ENCODE measurements around the gene TNFRSF12A. TPM values are rescaled to one million over a fixed set of nuclear protein-coding genes. Genes with fewer than 3 reads are reported as not detected.

The TNFRSF12A gene
- total and polyA plus RNA-seq, 9 of the 15 experiments (the other 6 are each of a cell fraction or from before 2014, with no cell fraction given): 0.41 to 61.8 (median 26.5) TPM

GRCh38 chr16:3059041-3059722, 39.0 kb downstream of the TNFRSF12A start (continued):
- TF ChIP-seq, protein P1, sequence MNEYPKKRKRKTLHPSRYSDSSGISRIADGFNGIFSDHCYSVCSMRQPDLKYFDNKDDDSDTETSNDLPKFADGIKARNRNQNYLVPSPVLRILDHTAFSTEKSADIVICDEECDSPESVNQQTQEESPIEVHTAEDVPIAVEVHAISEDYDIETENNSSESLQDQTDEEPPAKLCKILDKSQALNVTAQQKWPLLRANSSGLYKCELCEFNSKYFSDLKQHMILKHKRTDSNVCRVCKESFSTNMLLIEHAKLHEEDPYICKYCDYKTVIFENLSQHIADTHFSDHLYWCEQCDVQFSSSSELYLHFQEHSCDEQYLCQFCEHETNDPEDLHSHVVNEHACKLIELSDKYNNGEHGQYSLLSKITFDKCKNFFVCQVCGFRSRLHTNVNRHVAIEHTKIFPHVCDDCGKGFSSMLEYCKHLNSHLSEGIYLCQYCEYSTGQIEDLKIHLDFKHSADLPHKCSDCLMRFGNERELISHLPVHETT (CRISPR knock-in tag; conservative IDR thresholded peaks at IDR 0.05 in 1 of 2, IDR thresholded peaks at IDR 0.05 in 1 of 2): no peak
- peak; percentile 31 to 45; a peak in 2 of 4 replicates for TF ChIP-seq SIN3A (IDR thresholded peaks at IDR 0.05; ENCODE audit: borderline replicate concordance in 2 of 2, control insufficient read depth in 1 of 2, low read depth in 2 of 2, low read length in 2 of 2)
- no peak; the same call in 1 of the 2 replicates for TF ChIP-seq ZBTB1 (CRISPR knock-in tag; IDR thresholded peaks at IDR 0.05; ENCODE audit: borderline replicate concordance, low read depth)
- no peak for TF ChIP-seq MAFG (tag; conservative IDR thresholded peaks at IDR 0.05)
- TF ChIP-seq FOXA3 (CRISPR knock-in tag; conservative IDR thresholded peaks at IDR 0.05 in 1 of 2, IDR thresholded peaks at IDR 0.05 in 1 of 2): peak in 1 of 2 experiments; percentile 55; a peak in 1 of 4 replicates
- TF ChIP-seq EP300 (IDR thresholded peaks at IDR 0.05; ENCODE audit: low read length): no peak
- peak in 1 of 2 experiments; percentile 20; a peak in 1 of 4 replicates for TF ChIP-seq HDAC1 (IDR thresholded peaks at IDR 0.05)
- peak; percentile 79 for TF ChIP-seq MYC (IDR thresholded peaks at IDR 0.05; ENCODE audit: low read depth, low read length)
- no peak for TF ChIP-seq MYC (CRISPR knock-in tag; IDR thresholded peaks at IDR 0.05; ENCODE audit: borderline replicate concordance, low read depth)
- TF ChIP-seq, protein P2, sequence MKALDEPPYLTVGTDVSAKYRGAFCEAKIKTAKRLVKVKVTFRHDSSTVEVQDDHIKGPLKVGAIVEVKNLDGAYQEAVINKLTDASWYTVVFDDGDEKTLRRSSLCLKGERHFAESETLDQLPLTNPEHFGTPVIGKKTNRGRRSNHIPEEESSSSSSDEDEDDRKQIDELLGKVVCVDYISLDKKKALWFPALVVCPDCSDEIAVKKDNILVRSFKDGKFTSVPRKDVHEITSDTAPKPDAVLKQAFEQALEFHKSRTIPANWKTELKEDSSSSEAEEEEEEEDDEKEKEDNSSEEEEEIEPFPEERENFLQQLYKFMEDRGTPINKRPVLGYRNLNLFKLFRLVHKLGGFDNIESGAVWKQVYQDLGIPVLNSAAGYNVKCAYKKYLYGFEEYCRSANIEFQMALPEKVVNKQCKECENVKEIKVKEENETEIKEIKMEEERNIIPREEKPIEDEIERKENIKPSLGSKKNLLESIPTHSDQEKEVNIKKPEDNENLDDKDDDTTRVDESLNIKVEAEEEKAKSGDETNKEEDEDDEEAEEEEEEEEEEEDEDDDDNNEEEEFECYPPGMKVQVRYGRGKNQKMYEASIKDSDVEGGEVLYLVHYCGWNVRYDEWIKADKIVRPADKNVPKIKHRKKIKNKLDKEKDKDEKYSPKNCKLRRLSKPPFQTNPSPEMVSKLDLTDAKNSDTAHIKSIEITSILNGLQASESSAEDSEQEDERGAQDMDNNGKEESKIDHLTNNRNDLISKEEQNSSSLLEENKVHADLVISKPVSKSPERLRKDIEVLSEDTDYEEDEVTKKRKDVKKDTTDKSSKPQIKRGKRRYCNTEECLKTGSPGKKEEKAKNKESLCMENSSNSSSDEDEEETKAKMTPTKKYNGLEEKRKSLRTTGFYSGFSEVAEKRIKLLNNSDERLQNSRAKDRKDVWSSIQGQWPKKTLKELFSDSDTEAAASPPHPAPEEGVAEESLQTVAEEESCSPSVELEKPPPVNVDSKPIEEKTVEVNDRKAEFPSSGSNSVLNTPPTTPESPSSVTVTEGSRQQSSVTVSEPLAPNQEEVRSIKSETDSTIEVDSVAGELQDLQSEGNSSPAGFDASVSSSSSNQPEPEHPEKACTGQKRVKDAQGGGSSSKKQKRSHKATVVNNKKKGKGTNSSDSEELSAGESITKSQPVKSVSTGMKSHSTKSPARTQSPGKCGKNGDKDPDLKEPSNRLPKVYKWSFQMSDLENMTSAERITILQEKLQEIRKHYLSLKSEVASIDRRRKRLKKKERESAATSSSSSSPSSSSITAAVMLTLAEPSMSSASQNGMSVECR (CRISPR knock-in tag; IDR thresholded peaks at IDR 0.05): peak; percentile 85
- no peak for TF ChIP-seq ARID3A (IDR thresholded peaks at IDR 0.05; ENCODE audit: borderline replicate concordance, low read depth, low read length)
- peak; percentile 84 for TF ChIP-seq SP1 (CRISPR knock-in tag; IDR thresholded peaks at IDR 0.05)
- TF ChIP-seq ARHGAP35 (IDR thresholded peaks at IDR 0.05; ENCODE audit: partially characterized antibody): no peak
- TF ChIP-seq POLR2A (conservative IDR thresholded peaks at IDR 0.05): peak; percentile 69
- TF ChIP-seq ZNF785 (CRISPR knock-in tag; IDR thresholded peaks at IDR 0.05): no peak
- TF ChIP-seq, protein P3, sequence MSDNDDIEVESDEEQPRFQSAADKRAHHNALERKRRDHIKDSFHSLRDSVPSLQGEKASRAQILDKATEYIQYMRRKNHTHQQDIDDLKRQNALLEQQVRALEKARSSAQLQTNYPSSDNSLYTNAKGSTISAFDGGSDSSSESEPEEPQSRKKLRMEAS (CRISPR knock-in tag; IDR thresholded peaks at IDR 0.05): peak; percentile 89
- peak; percentile 11; the same call in 1 of the 2 replicates for TF ChIP-seq GATAD2A (IDR thresholded peaks at IDR 0.05)

All from K562 (cell line).